ENCODE measurements around the gene TRAF4. TPM values are rescaled to one million over a fixed set of nuclear protein-coding genes. Genes with fewer than 3 reads are reported as not detected.

TRAF4 gene
- total RNA-seq, 1 donor: 47.0 TPM

DNA sequence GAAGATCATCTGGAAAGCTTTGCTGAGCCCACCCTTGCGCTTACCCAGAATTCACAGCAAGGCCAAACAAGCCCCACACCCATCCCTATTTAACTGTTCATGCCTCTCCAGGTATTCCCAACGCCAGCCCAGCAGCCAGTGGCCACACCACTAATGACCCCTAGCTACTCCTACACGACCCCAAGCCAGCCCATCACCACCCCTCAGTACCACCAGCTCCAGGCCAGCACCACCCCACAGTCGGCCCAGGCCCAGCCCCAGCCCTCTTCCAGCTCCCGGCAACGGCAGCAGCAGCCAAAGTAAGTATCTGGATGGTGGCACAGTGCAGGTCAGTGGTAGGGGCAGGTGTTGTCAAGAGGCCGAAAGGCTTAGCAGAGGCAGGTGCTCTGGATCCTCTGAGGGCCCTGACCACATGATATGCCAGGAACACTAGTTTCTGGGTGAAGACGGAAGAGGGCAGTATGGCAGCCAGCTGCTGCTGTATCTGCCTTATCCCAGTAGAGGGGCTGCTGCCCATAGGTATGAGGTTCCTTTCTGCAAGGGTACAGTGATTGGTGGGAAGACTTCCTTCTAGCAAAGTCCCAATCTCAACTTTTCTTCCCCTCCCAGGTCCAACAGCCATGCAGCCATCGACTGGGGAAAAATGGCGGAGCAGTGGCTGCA, 42.9 kb upstream of the TRAF4 start:
- H3K27me3 ChIP-seq (ENCODE audit: insufficient read depth, low read length): no peaks in the 10 kb centered on the region
- H3K9me3 ChIP-seq (ENCODE audit: low read depth, low read length): no peaks in the 10 kb centered on the region
- peaks cover 76% of the 10 kb centered on the region for H3K36me3 ChIP-seq (ENCODE audit: insufficient read depth, low read length)
- H3K4me1 ChIP-seq (ENCODE audit: insufficient read depth, low read length): no peaks in the 10 kb centered on the region
- no peaks in the 10 kb centered on the region for H3K79me2 ChIP-seq (ENCODE audit: insufficient read depth, low read length)
- DNase-seq (ENCODE audit: insufficient read length, low spot score, missing footprints): peak; percentile 77
- H3K27ac ChIP-seq (ENCODE audit: low read depth, low read length): no peak overlapping the region
- TF ChIP-seq, protein P1, sequence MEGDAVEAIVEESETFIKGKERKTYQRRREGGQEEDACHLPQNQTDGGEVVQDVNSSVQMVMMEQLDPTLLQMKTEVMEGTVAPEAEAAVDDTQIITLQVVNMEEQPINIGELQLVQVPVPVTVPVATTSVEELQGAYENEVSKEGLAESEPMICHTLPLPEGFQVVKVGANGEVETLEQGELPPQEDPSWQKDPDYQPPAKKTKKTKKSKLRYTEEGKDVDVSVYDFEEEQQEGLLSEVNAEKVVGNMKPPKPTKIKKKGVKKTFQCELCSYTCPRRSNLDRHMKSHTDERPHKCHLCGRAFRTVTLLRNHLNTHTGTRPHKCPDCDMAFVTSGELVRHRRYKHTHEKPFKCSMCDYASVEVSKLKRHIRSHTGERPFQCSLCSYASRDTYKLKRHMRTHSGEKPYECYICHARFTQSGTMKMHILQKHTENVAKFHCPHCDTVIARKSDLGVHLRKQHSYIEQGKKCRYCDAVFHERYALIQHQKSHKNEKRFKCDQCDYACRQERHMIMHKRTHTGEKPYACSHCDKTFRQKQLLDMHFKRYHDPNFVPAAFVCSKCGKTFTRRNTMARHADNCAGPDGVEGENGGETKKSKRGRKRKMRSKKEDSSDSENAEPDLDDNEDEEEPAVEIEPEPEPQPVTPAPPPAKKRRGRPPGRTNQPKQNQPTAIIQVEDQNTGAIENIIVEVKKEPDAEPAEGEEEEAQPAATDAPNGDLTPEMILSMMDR (IDR thresholded peaks at IDR 0.05; ENCODE audit: extremely low read depth, low read depth, low read length): no peak
- no peak overlapping the region for H3K4me2 ChIP-seq (ENCODE audit: insufficient read depth, low read length)
- H2AFZ ChIP-seq (ENCODE audit: low read length): no peak overlapping the region
- H4K20me1 ChIP-seq (ENCODE audit: insufficient read depth, low read length): peaks cover 6% of the 10 kb centered on the region
- no peak overlapping the region for H3K4me3 ChIP-seq (ENCODE audit: insufficient read depth, low read length)

DNA sequence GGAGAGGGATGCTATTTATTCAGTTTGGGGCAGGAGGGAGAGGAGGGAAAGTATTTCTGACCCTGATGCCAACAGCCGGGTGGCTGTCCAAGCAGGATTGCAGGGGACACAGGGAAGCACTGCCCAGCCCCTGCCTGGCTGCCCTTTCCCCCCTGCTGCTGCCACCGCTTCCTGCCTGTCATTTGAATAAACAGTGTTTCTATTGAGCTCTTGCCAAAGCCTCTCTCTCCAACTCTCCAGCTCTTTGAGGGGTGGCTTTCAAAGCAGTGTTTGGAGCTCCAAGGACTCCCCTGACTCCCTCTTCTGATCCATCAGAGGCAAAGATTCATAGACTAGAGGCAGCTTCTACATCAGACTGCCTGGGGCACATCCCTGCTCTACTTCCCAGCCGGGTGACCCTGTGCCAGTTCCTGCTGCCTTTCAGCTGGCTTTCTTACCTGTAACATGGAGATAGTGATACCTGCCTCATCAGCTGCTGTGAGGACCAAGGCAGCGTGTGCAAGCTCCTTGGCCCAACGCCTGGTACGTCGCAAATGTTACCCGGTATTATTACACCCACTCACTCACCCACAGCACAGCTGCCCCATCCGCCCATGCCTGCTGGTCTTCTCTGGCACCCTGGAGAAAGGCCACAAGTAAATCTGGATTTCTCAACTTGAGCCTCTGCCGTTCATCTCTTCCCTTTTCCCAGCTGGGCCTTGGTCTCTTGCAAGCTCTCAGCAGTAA, 41.6 kb upstream of the TRAF4 start:
- Histone ChIP-seq H3K36me3 (ENCODE audit: insufficient read depth, low read length) (peaks cover 64% of the 10 kb centered on the region), H3K4me1 (ENCODE audit: insufficient read depth, low read length) (no peaks in the 10 kb centered on the region), H3K4me2 (ENCODE audit: insufficient read depth, low read length) (no peak overlapping the region), H3K4me3 (ENCODE audit: insufficient read depth, low read length) (no peak overlapping the region), H3K79me2 (ENCODE audit: insufficient read depth, low read length) (no peaks in the 10 kb centered on the region), H2AFZ (ENCODE audit: low read length) (no peak overlapping the region), H3K27me3 (ENCODE audit: insufficient read depth, low read length) (no peaks in the 10 kb centered on the region), H3K9me3 (ENCODE audit: low read depth, low read length) (no peaks in the 10 kb centered on the region), H4K20me1 (ENCODE audit: insufficient read depth, low read length) (peaks cover 6% of the 10 kb centered on the region), H3K27ac (ENCODE audit: low read depth, low read length) (no peak overlapping the region)
- TF ChIP-seq, protein P1 (IDR thresholded peaks at IDR 0.05; ENCODE audit: extremely low read depth, low read depth, low read length): no peak
- peak; percentile 51 for DNase-seq (ENCODE audit: insufficient read length, low spot score, missing footprints)

DNA sequence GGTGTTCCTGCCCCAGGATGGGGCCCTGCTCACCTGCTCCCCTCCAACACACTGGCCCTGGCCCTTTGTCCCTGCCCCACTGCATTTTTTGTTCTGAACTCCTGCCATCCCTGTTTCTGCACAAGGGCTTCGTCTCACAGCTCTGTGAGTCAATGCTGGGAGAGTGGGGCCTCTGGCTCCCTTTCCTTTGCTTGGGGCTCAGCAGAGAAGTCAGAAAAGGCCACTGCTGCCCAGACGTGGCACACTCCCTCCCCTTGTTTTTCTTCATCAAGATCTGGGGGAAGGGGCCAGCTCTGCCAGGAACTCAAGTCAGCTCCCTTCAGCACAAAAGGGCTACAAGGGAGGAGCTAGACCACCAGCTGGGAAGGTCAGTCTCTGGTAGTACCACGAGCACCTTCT, 41.1 kb upstream of the TRAF4 start:
- Histone ChIP-seq H3K4me1 (ENCODE audit: insufficient read depth, low read length) (no peaks in the 10 kb centered on the region), H3K79me2 (ENCODE audit: insufficient read depth, low read length) (no peaks in the 10 kb centered on the region), H3K9me3 (ENCODE audit: low read depth, low read length) (no peaks in the 10 kb centered on the region), H3K27me3 (ENCODE audit: insufficient read depth, low read length) (no peaks in the 10 kb centered on the region), H3K4me2 (ENCODE audit: insufficient read depth, low read length) (no peak overlapping the region), H4K20me1 (ENCODE audit: insufficient read depth, low read length) (peaks cover 6% of the 10 kb centered on the region), H3K27ac (ENCODE audit: low read depth, low read length) (no peak overlapping the region), H3K36me3 (ENCODE audit: insufficient read depth, low read length) (peaks cover 59% of the 10 kb centered on the region), H3K4me3 (ENCODE audit: insufficient read depth, low read length) (no peak overlapping the region), H2AFZ (ENCODE audit: low read length) (no peak overlapping the region)
- peak; percentile 80 for DNase-seq (ENCODE audit: insufficient read length, low spot score, missing footprints)
- TF ChIP-seq, protein P1 (IDR thresholded peaks at IDR 0.05; ENCODE audit: extremely low read depth, low read depth, low read length): no peak

DNA sequence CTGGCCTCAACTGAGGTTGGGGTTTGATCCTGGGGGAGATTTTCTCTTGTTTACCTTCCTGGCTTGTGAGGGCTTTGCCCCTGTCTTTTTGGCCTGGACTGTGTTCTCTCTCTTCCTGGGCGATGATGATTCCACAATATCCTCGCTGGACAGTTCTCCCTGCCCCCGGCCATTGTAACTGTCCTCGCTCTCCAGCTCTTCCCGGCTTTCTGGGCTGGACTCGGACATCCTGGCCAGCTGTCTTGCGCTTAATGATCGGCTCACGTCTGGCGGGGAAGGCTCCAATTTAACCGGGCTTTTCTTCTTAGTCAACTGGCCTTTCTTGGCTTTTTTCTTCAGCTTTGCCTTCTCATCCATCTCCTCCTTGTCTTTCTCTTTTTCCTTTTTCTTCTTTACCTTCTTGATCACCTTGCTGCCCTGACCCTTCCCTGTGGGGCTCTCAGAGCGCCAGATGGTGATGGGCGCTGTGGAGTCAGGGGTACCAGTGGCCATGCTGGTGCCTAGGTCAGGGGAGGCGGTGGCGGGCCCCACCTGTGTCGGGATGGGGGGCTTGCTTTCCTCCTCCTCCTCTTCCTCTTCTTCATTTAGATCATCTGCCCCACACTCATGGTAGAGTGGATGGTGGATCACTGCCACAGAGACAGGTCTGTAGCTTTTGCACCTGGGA, 40.1 kb upstream of the TRAF4 start:
- Histone ChIP-seq H3K9me3 (ENCODE audit: low read depth, low read length) (no peaks in the 10 kb centered on the region), H4K20me1 (ENCODE audit: insufficient read depth, low read length) (peaks cover 6% of the 10 kb centered on the region), H3K36me3 (ENCODE audit: insufficient read depth, low read length) (peaks cover 49% of the 10 kb centered on the region), H3K4me3 (ENCODE audit: insufficient read depth, low read length) (no peak overlapping the region), H3K27ac (ENCODE audit: low read depth, low read length) (no peak overlapping the region), H3K79me2 (ENCODE audit: insufficient read depth, low read length) (no peaks in the 10 kb centered on the region), H3K4me1 (ENCODE audit: insufficient read depth, low read length) (no peaks in the 10 kb centered on the region), H3K27me3 (ENCODE audit: insufficient read depth, low read length) (no peaks in the 10 kb centered on the region), H2AFZ (ENCODE audit: low read length) (no peak overlapping the region), H3K4me2 (ENCODE audit: insufficient read depth, low read length) (no peak overlapping the region)
- TF ChIP-seq, protein P1 (IDR thresholded peaks at IDR 0.05; ENCODE audit: extremely low read depth, low read depth, low read length): no peak
- DNase-seq (ENCODE audit: insufficient read length, low spot score, missing footprints): peak; percentile 71
